Fibroblast of the aortic adventitia (primary cell): ENCODE data around the gene PYHIN1. TPM values are rescaled to one million over a fixed set of nuclear protein-coding genes. Genes with fewer than 3 reads are reported as not detected.

ENCODE experiments used
- DNase-seq: peaks from one replicate; pipeline ENCODE4 v3.0.0-alpha.2; 2010; ENCODE audit warnings: low read depth
- H3K4me3 ChIP-seq: 2 replicates; pipeline ENCODE4 v1.5.1; 2011; ENCODE audit warnings: low read depth, mild to moderate bottlenecking, control low read depth, low read length, moderate library complexity
- CTCF ChIP-seq: IDR thresholded peaks from 2 replicates; pipeline ENCODE4 v1.5.1; 2011; ENCODE audit warnings: mild to moderate bottlenecking, low read length, control low read depth, inconsistent platforms; ENCODE audit not compliant: insufficient read depth
- total RNA-seq: library from RNA; depleted of rRNA; stranded (reverse); fragments of >200 nt; gene quantifications from 2 replicates; pipeline ENCODE4 v1.2.3, GENCODE V29; 2012; ENCODE audit warnings: low replicate concordance

Gene PYHIN1
- total RNA-seq: 1.6 TPM in 1 of 2 replicates, not detected in the other

- TF ChIP-seq CTCF: no peak
- DNase-seq: no peak
- no peak within 1 kb of the TSS for H3K4me3 ChIP-seq
Observed at GRCh38 chr1:158931055-158931737, at the start of gene PYHIN1. Gene PYHIN1 (plus strand): TSS chr1:158931552. CDS start chr1:158936911, 5,359 bp downstream.

- no peak for TF ChIP-seq CTCF
- H3K4me3 ChIP-seq: no peak overlapping the region
- DNase-seq: no peak
Observed at GRCh38 chr1:158893654-158894053, 37.7 kb upstream of the PYHIN1 start.

GRCh38 chr1:158898722-158899121 is 32.6 kb upstream of the PYHIN1 start:
- no peak for TF ChIP-seq CTCF
- no peak for DNase-seq

GRCh38 chr1:158901623-158902022 is 29.7 kb upstream of the PYHIN1 start:
- H3K4me3 ChIP-seq: no peak overlapping the region
- DNase-seq: no peak
- TF ChIP-seq CTCF: no peak

More at GRCh38 chr1:158898722-158899121, 32.6 kb upstream of the PYHIN1 start:
- no peak overlapping the region for H3K4me3 ChIP-seq

- no peak for DNase-seq
- no peak overlapping the region for H3K4me3 ChIP-seq
- no peak for TF ChIP-seq CTCF
Observed at GRCh38 chr1:158916085-158916484, 15.3 kb upstream of the PYHIN1 start.

GRCh38 chr1:158924677-158925076 is 6.7 kb upstream of the PYHIN1 start:
- no peak for TF ChIP-seq CTCF
- no peak for DNase-seq
- H3K4me3 ChIP-seq: no peak overlapping the region

GRCh38 chr1:158930504-158930903 is 848 bp upstream of the PYHIN1 start:
- DNase-seq: no peak
- TF ChIP-seq CTCF: no peak
- no peak overlapping the region for H3K4me3 ChIP-seq
